PC-3 (cell line): ENCODE results near the gene KCNQ2. TPM values are rescaled to one million over a fixed set of nuclear protein-coding genes. Genes with fewer than 3 reads are reported as not detected.

Source experiments
- ATAC-seq: fragments of 200-7000 bp; cut with Tn5 transposase; 2 replicates; pipeline ENCODE4 v1.9.1; 2020; ENCODE audit warnings: mild to moderate bottlenecking, moderate library complexity
- BruUV-seq: library from RNA; stranded (reverse); fragments of 400-500 nt; replicated peaks from 2 replicates; lab custom pipeline; 2021; lab: Mats Ljungman, UMichigan
- CTCF ChIA-PET: fragments of 300-600 bp; sonication (Branson Sonifier 250); formaldehyde crosslinking; loops from one replicate; lab custom pipeline; 2022; ENCODE audit warnings: antibody characterized with exemption; lab: Charles Lee
- POLR2A ChIA-PET: fragments of 300-600 bp; sonication (Branson Sonifier 250); formaldehyde crosslinking; loops from one replicate; lab custom pipeline; 2022; ENCODE audit warnings: antibody characterized with exemption; ENCODE audit not compliant: unreplicated experiment; lab: Charles Lee
- DNase-seq: peaks from one replicate; pipeline ENCODE4 v3.0.0-alpha.2; 2015
- H2AFZ ChIP-seq: fragments of 300-600 bp; sonication (generic); 2 replicates; pipeline ENCODE4 v1.6.0; 2016; ENCODE audit warnings: antibody characterized with exemption, low read length
- H3F3A ChIP-seq: fragments of 300-600 bp; sonication (generic); one replicate; pipeline ENCODE4 v1.6.0; 2017; ENCODE audit warnings: antibody characterized with exemption, low read length, control low read depth, mild to moderate bottlenecking; ENCODE audit not compliant: unreplicated experiment
- H3K27ac ChIP-seq: fragments of 300-600 bp; sonication (generic); 2 replicates; pipeline ENCODE4 v1.5.1; 2016; ENCODE audit warnings: mild to moderate bottlenecking, low read length
- H3K27me3 ChIP-seq: fragments of 300-600 bp; sonication (generic); 2 replicates; pipeline ENCODE4 v1.6.1; 2016; ENCODE audit warnings: low read length, mixed read lengths
- H3K36me3 ChIP-seq: fragments of 300-600 bp; sonication (generic); 2 replicates; pipeline ENCODE4 v1.6.1; 2016; ENCODE audit warnings: low read depth, mixed run types, low read length, mixed read lengths
- H3K4me1 ChIP-seq: fragments of 300-600 bp; sonication (generic); 2 replicates; pipeline ENCODE4 v1.5.1; 2016; ENCODE audit warnings: low read length; ENCODE audit not compliant: insufficient read depth
- H3K4me2 ChIP-seq: fragments of 300-600 bp; sonication (generic); 2 replicates; pipeline ENCODE4 v1.6.0; 2016; ENCODE audit warnings: low read length
- H3K4me3 ChIP-seq: fragments of 300-600 bp; sonication (generic); 2 replicates; pipeline ENCODE4 v1.5.1; 2016; ENCODE audit warnings: mild to moderate bottlenecking, low read length, mixed read lengths
- H3K79me2 ChIP-seq: fragments of 300-600 bp; sonication (generic); 2 replicates; pipeline ENCODE4 v1.6.1; 2017; ENCODE audit warnings: low read length, mixed read lengths
- H3K9ac ChIP-seq: fragments of 300-600 bp; sonication (generic); 2 replicates; pipeline ENCODE4 v1.6.0; 2016; ENCODE audit warnings: mild to moderate bottlenecking, low read length
- H3K9me2 ChIP-seq: fragments of 300-600 bp; sonication (generic); replicated peaks from 2 replicates; pipeline ENCODE4 v1.6.1; 2016; ENCODE audit warnings: mixed run types, low read length, mixed read lengths
- H3K9me3 ChIP-seq: fragments of 300-600 bp; sonication (generic); 2 replicates; pipeline ENCODE4 v1.6.1; 2016; ENCODE audit warnings: low read length, mixed read lengths
- H4K20me1 ChIP-seq: fragments of 300-600 bp; sonication (generic); 2 replicates; pipeline ENCODE4 v1.6.1; 2016; ENCODE audit warnings: low read length, mixed read lengths
- EZH2 ChIP-seq: fragments of 300-600 bp; sonication (generic); IDR thresholded peaks from one replicate; pipeline ENCODE4 v1.6.1; 2017; ENCODE audit warnings: antibody characterized with exemption, mild to moderate bottlenecking, low read length; ENCODE audit not compliant: unreplicated experiment
- EZH2phosphoT487 ChIP-seq: fragments of 300-600 bp; sonication (generic); IDR thresholded peaks from 2 replicates; pipeline ENCODE4 v1.6.1; 2018; ENCODE audit warnings: mild to moderate bottlenecking, antibody characterized with exemption, low read length, borderline replicate concordance
- intact Hi-C: fragments of 100-400 bp; cut with micrococcal nuclease; formaldehyde crosslinking; loops from 2 replicates; pipeline ENCODE4 v1.9.0; 2023
- total RNA-seq: library from RNA; depleted of rRNA; stranded (reverse); fragments of >200 nt; gene quantifications from 2 replicates; pipeline ENCODE4 v1.2.3, GENCODE V29; 2014
- TF ChIP-seq, protein P1 (sequence below): fragments of 300-600 bp; sonication (generic); conservative IDR thresholded peaks from 2 replicates; pipeline ENCODE4 v1.5.1; 2017; ENCODE audit warnings: antibody characterized with exemption, low read depth, mild to moderate bottlenecking, low read length

Gene KCNQ2
- total RNA-seq, 1 experiment from 2014 or later, result not detected

DNA sequence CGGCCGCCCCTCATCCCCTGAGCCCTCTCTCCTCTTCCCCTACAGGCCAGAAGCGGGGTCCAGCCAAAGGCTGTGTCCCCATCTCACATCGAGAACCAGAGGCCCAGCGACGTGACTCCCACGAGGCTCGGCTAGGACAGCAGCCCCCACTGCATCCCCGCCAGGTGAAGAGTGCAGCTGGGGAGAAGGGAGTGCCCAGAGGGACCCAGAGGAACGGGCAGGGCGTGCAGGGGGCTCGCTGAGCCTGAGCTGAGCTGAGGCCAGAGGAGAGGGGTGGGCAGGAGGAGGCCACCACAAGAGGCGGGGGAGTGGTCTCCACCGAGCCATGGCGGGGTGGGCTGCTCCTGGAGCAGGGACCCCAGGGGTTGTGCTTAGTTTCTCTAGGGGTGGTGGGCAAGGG lies 32.6 kb downstream of the KCNQ2 start:
- no peak overlapping the region for H3K27ac ChIP-seq
- no peak overlapping the region for H3K9ac ChIP-seq
- H3K79me2 ChIP-seq, result no peaks in the 10 kb centered on the region
- ATAC-seq (no peak), DNase-seq (no peak)
- no peaks in the 10 kb centered on the region for H3K4me1 ChIP-seq
- no peaks in the 10 kb centered on the region for H4K20me1 ChIP-seq
- H3K27me3 ChIP-seq, result no peaks in the 10 kb centered on the region
- H3K9me3 ChIP-seq, result no peaks in the 10 kb centered on the region
- H3F3A ChIP-seq, result no peaks in the 10 kb centered on the region
- H2AFZ ChIP-seq, result no peak overlapping the region
- H3K9me2 ChIP-seq, result no peaks in the 10 kb centered on the region
- ChIA-PET POLR2A (no interaction called here), CTCF (no interaction called here)
- BruUV-seq, result no TSS peak
- TF ChIP-seq, protein P1, sequence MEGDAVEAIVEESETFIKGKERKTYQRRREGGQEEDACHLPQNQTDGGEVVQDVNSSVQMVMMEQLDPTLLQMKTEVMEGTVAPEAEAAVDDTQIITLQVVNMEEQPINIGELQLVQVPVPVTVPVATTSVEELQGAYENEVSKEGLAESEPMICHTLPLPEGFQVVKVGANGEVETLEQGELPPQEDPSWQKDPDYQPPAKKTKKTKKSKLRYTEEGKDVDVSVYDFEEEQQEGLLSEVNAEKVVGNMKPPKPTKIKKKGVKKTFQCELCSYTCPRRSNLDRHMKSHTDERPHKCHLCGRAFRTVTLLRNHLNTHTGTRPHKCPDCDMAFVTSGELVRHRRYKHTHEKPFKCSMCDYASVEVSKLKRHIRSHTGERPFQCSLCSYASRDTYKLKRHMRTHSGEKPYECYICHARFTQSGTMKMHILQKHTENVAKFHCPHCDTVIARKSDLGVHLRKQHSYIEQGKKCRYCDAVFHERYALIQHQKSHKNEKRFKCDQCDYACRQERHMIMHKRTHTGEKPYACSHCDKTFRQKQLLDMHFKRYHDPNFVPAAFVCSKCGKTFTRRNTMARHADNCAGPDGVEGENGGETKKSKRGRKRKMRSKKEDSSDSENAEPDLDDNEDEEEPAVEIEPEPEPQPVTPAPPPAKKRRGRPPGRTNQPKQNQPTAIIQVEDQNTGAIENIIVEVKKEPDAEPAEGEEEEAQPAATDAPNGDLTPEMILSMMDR, result no peak
- TF ChIP-seq EZH2 (no peak), EZH2phosphoT487 (no peak)
- intact Hi-C loops, result no loop called here
- H3K4me2 ChIP-seq, result no peak overlapping the region
- H3K36me3 ChIP-seq, result no peaks in the 10 kb centered on the region
- no peak overlapping the region for H3K4me3 ChIP-seq

DNA sequence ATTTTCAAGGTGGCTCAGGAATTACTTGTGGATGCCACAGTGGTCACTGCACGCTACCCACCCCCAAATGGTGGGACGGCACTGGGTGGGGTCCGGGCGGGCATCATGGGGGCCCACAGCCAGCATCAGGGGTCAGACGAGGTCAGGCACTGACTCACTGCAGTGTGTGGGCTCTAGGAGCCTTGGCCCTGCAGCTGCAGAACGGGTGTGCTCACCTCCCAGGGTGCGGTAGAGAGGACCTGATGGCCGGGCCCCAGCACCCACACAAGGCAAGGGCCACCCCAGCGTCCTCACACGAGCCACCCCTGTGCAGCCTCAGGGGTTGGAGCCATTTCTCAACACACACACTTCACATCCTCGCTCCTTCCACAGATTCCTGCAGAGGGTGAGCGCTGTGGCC lies 34.3 kb downstream of the KCNQ2 start:
- CTCF ChIA-PET, result no interaction called here
- no peaks in the 10 kb centered on the region for H3K9me2 ChIP-seq
- intact Hi-C loops, result no loop called here

DNA sequence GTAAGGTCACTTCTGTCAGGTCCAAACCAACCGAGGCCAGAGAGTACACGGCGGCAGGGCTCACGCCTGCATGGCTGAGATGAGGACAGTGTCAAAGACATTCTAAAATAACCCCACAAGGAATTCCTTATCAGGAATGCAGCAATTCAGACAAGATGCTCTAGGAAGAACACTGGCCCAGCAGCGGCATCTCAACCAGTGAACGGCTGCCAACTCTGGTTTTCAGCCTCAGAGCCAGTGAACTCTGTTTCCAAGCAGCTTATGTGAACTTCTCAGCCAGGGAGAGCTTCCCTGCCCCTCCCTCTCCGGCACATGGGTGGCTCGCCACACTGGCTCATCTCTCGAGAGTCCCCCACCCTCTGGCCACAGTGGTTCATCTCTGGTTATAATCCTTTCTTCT lies 36.9 kb downstream of the KCNQ2 start:
- no peaks in the 10 kb centered on the region for H4K20me1 ChIP-seq
- ATAC-seq (no peak), DNase-seq (no peak)
- TF ChIP-seq, protein P1, result no peak
- no peak for TF ChIP-seq EZH2phosphoT487
- TF ChIP-seq EZH2, result no peak
- H3K4me1 ChIP-seq, result no peaks in the 10 kb centered on the region
- H3K27me3 ChIP-seq, result no peaks in the 10 kb centered on the region
- no peaks in the 10 kb centered on the region for H3K9me3 ChIP-seq
- H3K4me3 ChIP-seq, result no peak overlapping the region
- H3K4me2 ChIP-seq, result no peak overlapping the region
- H3K79me2 ChIP-seq, result no peaks in the 10 kb centered on the region
- CTCF ChIA-PET, result no interaction called here
- no TSS peak for BruUV-seq
- H3K27ac ChIP-seq, result no peak overlapping the region
- intact Hi-C loops, result no loop called here
- H3K9ac ChIP-seq, result no peak overlapping the region
- H2AFZ ChIP-seq, result no peak overlapping the region
- POLR2A ChIA-PET, result no interaction called here
- H3K9me2 ChIP-seq, result no peaks in the 10 kb centered on the region
- no peaks in the 10 kb centered on the region for H3F3A ChIP-seq
- H3K36me3 ChIP-seq, result no peaks in the 10 kb centered on the region

More for the DNA sequence above, 34.3 kb downstream of the KCNQ2 start:
- Histone ChIP-seq H3K9ac (no peak overlapping the region), H3F3A (no peaks in the 10 kb centered on the region), H2AFZ (no peak overlapping the region), H3K79me2 (no peaks in the 10 kb centered on the region), H3K4me1 (no peaks in the 10 kb centered on the region), H3K9me3 (no peaks in the 10 kb centered on the region), H3K27ac (no peak overlapping the region), H3K4me3 (no peak overlapping the region), H4K20me1 (no peaks in the 10 kb centered on the region), H3K4me2 (no peak overlapping the region), H3K27me3 (no peaks in the 10 kb centered on the region), H3K36me3 (no peaks in the 10 kb centered on the region)
- DNase-seq (no peak), ATAC-seq (no peak)
- TF ChIP-seq EZH2, result no peak
- no TSS peak for BruUV-seq
- POLR2A ChIA-PET, result no interaction called here
